Measurements from ENCODE around the gene FBN1. TPM values are rescaled to one million over a fixed set of nuclear protein-coding genes. Genes with fewer than 3 reads are reported as not detected.

The FBN1 gene
- total and polyA plus RNA-seq, 10 of the 15 experiments (the other 5 are each of a cell fraction or from before 2014, with no cell fraction given), result 2.2 to 15.3 (median 7.0) TPM

DNA sequence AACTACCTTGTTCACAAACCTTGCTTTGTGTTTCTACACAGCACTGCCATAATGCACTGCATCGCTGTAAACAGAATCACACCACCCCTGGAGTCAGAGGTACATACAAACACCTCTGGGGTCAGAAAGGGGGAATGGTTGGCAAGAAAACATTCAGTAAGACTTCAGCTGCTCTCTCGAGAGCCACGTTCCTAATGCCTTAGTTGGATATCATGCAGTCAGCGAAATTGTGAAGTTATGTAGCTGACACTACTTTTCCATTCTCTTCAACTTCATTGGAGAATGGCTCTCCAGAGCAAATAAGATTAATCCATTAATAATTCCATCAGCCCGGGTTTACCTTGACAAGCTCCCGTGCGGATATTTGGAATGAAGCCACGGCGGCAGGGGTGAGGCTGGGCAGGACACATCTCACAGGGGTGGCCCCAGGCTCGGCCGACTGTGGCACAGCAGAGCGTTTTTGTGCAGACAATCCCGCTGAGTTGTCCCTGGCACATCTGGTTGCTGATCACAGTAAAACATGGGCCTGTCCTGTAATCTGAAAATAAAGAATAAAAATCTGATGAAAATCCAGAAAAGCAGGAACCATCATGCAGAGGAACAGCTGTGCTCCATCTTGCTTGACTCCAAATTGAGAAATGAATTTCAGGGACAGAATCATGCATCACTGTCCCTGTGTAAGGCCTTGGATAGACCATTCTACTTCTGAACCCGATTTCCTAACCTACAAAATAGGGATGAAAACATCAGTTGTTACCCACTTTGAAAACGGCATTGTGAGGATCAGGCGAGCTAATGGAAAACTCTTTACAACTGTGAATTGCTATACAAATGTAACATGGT is 108.0 kb downstream of the FBN1 start:
- Histone ChIP-seq H2AFZ (ENCODE audit: control insufficient read depth, low read depth, low read length) (no peak overlapping the region), H3K4me2 (ENCODE audit: control insufficient read depth, insufficient read depth) (no peak overlapping the region), H4K20me1 (ENCODE audit: control insufficient read depth, insufficient read depth) (no peaks in the 10 kb centered on the region), H3K9me3 (replicated peaks; ENCODE audit: control insufficient read depth, insufficient read depth, low read length) (no peaks in the 10 kb centered on the region), H3K9ac (ENCODE audit: control insufficient read depth, insufficient read depth, low read length) (no peak overlapping the region), H3K36me3 (ENCODE audit: control insufficient read depth in 2 of 2, insufficient read depth in 2 of 2, low read length in 1 of 2) (no peaks in the 10 kb centered on the region), H3K79me2 (ENCODE audit: control insufficient read depth, insufficient read depth, low read length) (no peaks in the 10 kb centered on the region), H3K4me1 (ENCODE audit: control insufficient read depth, insufficient read depth, low read length) (peaks cover 6% of the 10 kb centered on the region), H3K27me3 (replicated peaks in 1 of 2; ENCODE audit: control insufficient read depth in 2 of 2, insufficient read depth in 2 of 2, low read length in 1 of 2) (no peaks in the 10 kb centered on the region), H3K27ac (ENCODE audit: control insufficient read depth, insufficient read depth) (no peak overlapping the region), H3K4me3 (no peak overlapping the region)
- DNase-seq (ENCODE audit: low read depth, low spot score), result no peak
- RAD21 ChIA-PET (ENCODE audit: unreplicated experiment), result interaction anchor here (1.2 kb wide), 1 partner anchor 257 kb away, joined by 3 read pairs; no protein-coding TSS in a partner anchor
- BruUV-seq (replicated peaks), result no TSS peak
- TF ChIP-seq SREBF2 (IDR thresholded peaks at IDR 0.05; ENCODE audit: low read length) (no peak), SPI1 (IDR thresholded peaks at IDR 0.05; ENCODE audit: borderline replicate concordance, insufficient read depth, low read depth, low read length) (no peak), FOXK2 (IDR thresholded peaks at IDR 0.05) (no peak), YY1 (IDR thresholded peaks at IDR 0.05; ENCODE audit: low read depth, low read length) (no peak), ESRRA (IDR thresholded peaks at IDR 0.05; ENCODE audit: low read length) (no peak), POLR2AphosphoS5 (IDR thresholded peaks at IDR 0.05; ENCODE audit: low read length) (no peak), STAT1 (conservative IDR thresholded peaks at IDR 0.05) (no peak), STAT3 (IDR thresholded peaks at IDR 0.05; ENCODE audit: low read depth, low read length) (no peak), NBN (IDR thresholded peaks at IDR 0.05) (no peak), MYB (IDR thresholded peaks at IDR 0.05; ENCODE audit: borderline replicate concordance, low read depth, low read length) (no peak)
- 95% methylated on average over 16 of the region's 16 CpGs for WGBS (ENCODE audit: insufficient coverage, insufficient replicate concordance, low lambda C conversion rate, missing lambda C conversion rate)
- no peak for ATAC-seq
- POLR2A ChIA-PET, result no interaction called here
- CTCF ChIA-PET, result interaction anchor here (1.0 to 1.6 kb wide), 4 partner anchors 12 to 30 kb away, joined by 3 to 4 read pairs (median 4); no protein-coding TSS in a partner anchor
- SMC1A ChIA-PET (ENCODE audit: uncharacterized antibody, unreplicated experiment), result no interaction called here
- intact Hi-C loops (cut with micrococcal nuclease; ENCODE audit: unreplicated experiment) (no loop called here), in situ Hi-C loops (cut with MboI) (no loop called here)
- FAIRE-seq, result no peak
